SK-N-SH treated with all-trans-retinoic acid at 6 μM for 48 hours (cell line): ENCODE data around the gene POU2F1.

ENCODE experiments used
- ATAC-seq: fragments of 200-7000 bp; cut with Tn5 transposase; 3 replicates; pipeline ENCODE4 v1.9.1; 2020; ENCODE audit warnings: mild to moderate bottlenecking, moderate library complexity
- ARNTL ChIP-seq: fragments of 450-650 bp; formaldehyde crosslinking; IDR thresholded peaks from 2 replicates; pipeline ENCODE4 v1.5.0; 2020; ENCODE audit warnings: low read depth, mild to moderate bottlenecking, moderate library complexity, borderline replicate concordance
- CREB5 ChIP-seq: fragments of 250-450 bp; sonication (Bioruptor Pico); IDR thresholded peaks from 2 replicates; pipeline ENCODE4 v1.5.1; 2020; ENCODE audit warnings: low read depth, mild to moderate bottlenecking, moderate library complexity
- CSDC2 ChIP-seq: fragments of 250-450 bp; sonication (Bioruptor Pico); IDR thresholded peaks from 2 replicates; pipeline ENCODE4 v1.5.0; 2020; ENCODE audit warnings: mild to moderate bottlenecking, moderate library complexity
- CSRNP3 ChIP-seq: fragments of 250-450 bp; sonication (Bioruptor Pico); IDR thresholded peaks from 2 replicates; pipeline ENCODE4 v1.5.1; 2021; ENCODE audit warnings: mild to moderate bottlenecking, moderate library complexity
- ESRRG ChIP-seq: fragments of 250-450 bp; sonication (Bioruptor Pico); IDR thresholded peaks from 2 replicates; pipeline ENCODE4 v1.6.1; 2021; ENCODE audit warnings: mild to moderate bottlenecking
- GLIS3 ChIP-seq: fragments of 250-450 bp; sonication (Bioruptor Pico); IDR thresholded peaks from 2 replicates; pipeline ENCODE4 v1.5.0; 2020; ENCODE audit warnings: mild to moderate bottlenecking, moderate library complexity
- ISL1 ChIP-seq: fragments of 250-450 bp; sonication (Bioruptor Pico); IDR thresholded peaks from 2 replicates; pipeline ENCODE4 v2.1.2; 2022; ENCODE audit warnings: mild to moderate bottlenecking, moderate library complexity
- OSR1 ChIP-seq: fragments of 250-450 bp; sonication (Bioruptor Pico); IDR thresholded peaks from 2 replicates; pipeline ENCODE4 v1.8.0; 2022; ENCODE audit warnings: moderate library complexity, mild to moderate bottlenecking, inconsistent platforms
- PATZ1 ChIP-seq: fragments of 250-450 bp; sonication (Bioruptor Pico); IDR thresholded peaks from 2 replicates; pipeline ENCODE4 v1.8.0; 2020; ENCODE audit warnings: mild to moderate bottlenecking, moderate library complexity, borderline replicate concordance
- POU6F1 ChIP-seq: fragments of 250-450 bp; sonication (Bioruptor Pico); IDR thresholded peaks from 2 replicates; pipeline ENCODE4 v1.8.0; 2021; ENCODE audit warnings: low read depth, mild to moderate bottlenecking, moderate library complexity, borderline replicate concordance
- PPARA ChIP-seq: fragments of 250-450 bp; sonication (Bioruptor Pico); IDR thresholded peaks from 2 replicates; pipeline ENCODE4 v1.5.0; 2020; ENCODE audit warnings: mild to moderate bottlenecking, borderline replicate concordance
- RARB ChIP-seq: fragments of 250-450 bp; sonication (Bioruptor Pico); IDR thresholded peaks from 2 replicates; pipeline ENCODE4 v1.8.0; 2021; ENCODE audit warnings: mild to moderate bottlenecking, moderate library complexity
- SNAI2 ChIP-seq: fragments of 250-450 bp; sonication (Bioruptor Pico); IDR thresholded peaks from 2 replicates; pipeline ENCODE4 v1.5.0; 2020; ENCODE audit warnings: mild to moderate bottlenecking, moderate library complexity
- TCF4 ChIP-seq: fragments of 250-450 bp; sonication (Bioruptor Pico); IDR thresholded peaks from 2 replicates; pipeline ENCODE4 v1.8.0; 2021; ENCODE audit warnings: mild to moderate bottlenecking, moderate library complexity, borderline replicate concordance
- TOX ChIP-seq: fragments of 250-450 bp; sonication (Bioruptor Pico); IDR thresholded peaks from 2 replicates; pipeline ENCODE4 v1.8.0; 2021; ENCODE audit warnings: mild to moderate bottlenecking, moderate library complexity, borderline replicate concordance
- TSHZ2 ChIP-seq: fragments of 250-450 bp; sonication (Bioruptor Pico); IDR thresholded peaks from 2 replicates; pipeline ENCODE4 v1.5.0; 2020; ENCODE audit warnings: mild to moderate bottlenecking, moderate library complexity
- ZFP30 ChIP-seq: fragments of 450-650 bp; formaldehyde crosslinking; IDR thresholded peaks from 2 replicates; pipeline ENCODE4 v1.5.0; 2022; ENCODE audit warnings: mild to moderate bottlenecking, moderate library complexity
- ZNF565 ChIP-seq: fragments of 450-650 bp; formaldehyde crosslinking; conservative IDR thresholded peaks from 2 replicates; pipeline ENCODE4 v1.5.0; 2020; ENCODE audit warnings: low read depth, mild to moderate bottlenecking, moderate library complexity
- ZNF70 ChIP-seq: fragments of 450-650 bp; formaldehyde crosslinking; IDR thresholded peaks from 2 replicates; pipeline ENCODE4 v1.5.0; 2020; ENCODE audit warnings: mild to moderate bottlenecking, moderate library complexity

POU2F1 gene

GRCh38 chr1:167266965-167267364 is 46.3 kb downstream of the POU2F1 start:
- TF ChIP-seq SNAI2 (CRISPR knock-in tag) (no peak), TOX (no peak), TCF4 (CRISPR knock-in tag) (no peak), ZNF565 (no peak), GLIS3 (CRISPR knock-in tag) (no peak), ARNTL (CRISPR knock-in tag) (no peak), ESRRG (CRISPR knock-in tag) (no peak), CSDC2 (no peak), CREB5 (no peak), POU6F1 (CRISPR knock-in tag) (no peak), OSR1 (CRISPR knock-in tag) (no peak), PPARA (CRISPR knock-in tag) (no peak), ISL1 (no peak), PATZ1 (CRISPR knock-in tag) (no peak), ZNF70 (CRISPR knock-in tag) (no peak), CSRNP3 (CRISPR knock-in tag) (no peak), ZFP30 (no peak)
- TF ChIP-seq, all 23 proteins: peak for 0
- ATAC-seq: no peak

- TF ChIP-seq RARB (CRISPR knock-in tag) (no peak), POU6F1 (CRISPR knock-in tag) (no peak)
- TF ChIP-seq, all 23 proteins: peak for 0
- no peak for ATAC-seq
Observed at GRCh38 chr1:167268347-167268787, 47.7 kb downstream of the POU2F1 start.

GRCh38 chr1:167270349-167271092 is 49.8 kb downstream of the POU2F1 start:
- ATAC-seq: no peak
- TF ChIP-seq OSR1 (CRISPR knock-in tag) (no peak), CREB5 (no peak), ZNF70 (CRISPR knock-in tag) (no peak), ARNTL (CRISPR knock-in tag) (no peak), TSHZ2 (no peak), SNAI2 (CRISPR knock-in tag) (no peak), POU6F1 (CRISPR knock-in tag) (no peak), PATZ1 (CRISPR knock-in tag) (no peak), TCF4 (CRISPR knock-in tag) (no peak), CSDC2 (no peak)
